IPS-11a (cell line): ENCODE results near the gene FTO.

ENCODE experiments used
- H3K4me3 ChIP-seq: one replicate; pipeline ENCODE4 v1.5.1; 2013; ENCODE audit warnings: low read depth, low read length, control low read depth

Gene FTO

DNA sequence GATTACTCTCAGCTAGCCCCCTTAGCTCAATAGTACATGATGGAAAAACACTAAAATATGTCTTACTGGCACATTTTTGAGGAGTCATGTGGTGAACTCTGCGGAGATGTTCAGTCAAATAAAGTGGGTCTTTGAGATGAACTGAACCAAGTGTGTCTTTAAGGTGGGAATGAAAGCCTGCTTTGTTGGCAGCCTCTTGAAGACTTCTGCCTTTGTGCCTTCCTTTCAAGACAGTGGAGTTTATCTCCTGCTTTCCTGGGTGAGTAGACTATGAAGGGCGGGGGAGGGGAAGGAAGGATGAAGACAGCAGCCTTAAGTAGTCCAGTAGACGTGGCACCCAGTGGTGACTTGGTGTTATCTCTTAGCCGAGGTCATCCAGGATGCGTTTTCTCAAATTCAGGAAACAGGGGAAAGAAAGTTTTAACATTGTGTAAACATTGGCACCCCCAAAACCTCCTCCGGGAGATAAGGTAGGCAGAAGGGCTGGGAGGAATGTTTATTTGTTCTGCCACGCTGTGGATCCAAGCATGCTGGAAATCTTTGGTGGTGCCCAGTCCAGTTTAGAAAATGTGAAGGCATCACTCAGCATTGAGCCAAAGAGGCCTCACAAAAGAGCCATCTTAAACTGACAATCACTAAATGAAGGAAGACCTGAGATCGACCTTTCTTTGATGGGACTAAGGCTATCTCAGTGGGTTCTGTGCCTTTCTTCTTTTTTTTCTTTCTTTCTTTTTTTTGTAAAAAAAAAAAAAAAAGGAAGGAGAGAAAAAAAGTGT is 220.6 kb downstream of the FTO start:
- no peak overlapping the region for H3K4me3 ChIP-seq

DNA sequence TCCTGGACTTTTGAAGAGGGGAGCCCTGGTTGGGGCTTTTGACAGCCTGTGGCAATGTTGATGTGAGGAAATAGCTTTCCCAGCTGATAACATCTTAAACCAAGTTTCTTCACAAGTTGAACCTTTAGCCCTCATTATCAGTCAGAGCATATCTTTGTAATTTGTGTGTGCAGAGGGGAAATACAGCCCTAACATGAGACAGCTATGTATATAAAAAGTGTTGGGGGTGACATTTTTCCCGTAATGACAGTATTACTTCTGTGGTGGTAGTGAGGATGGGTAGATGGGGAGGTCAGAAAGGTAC is 221.1 kb downstream of the FTO start:
- H3K4me3 ChIP-seq, result no peak overlapping the region

GRCh38 chr16:53925526-53925925 is 221.6 kb downstream of the FTO start:
- no peak overlapping the region for H3K4me3 ChIP-seq

DNA sequence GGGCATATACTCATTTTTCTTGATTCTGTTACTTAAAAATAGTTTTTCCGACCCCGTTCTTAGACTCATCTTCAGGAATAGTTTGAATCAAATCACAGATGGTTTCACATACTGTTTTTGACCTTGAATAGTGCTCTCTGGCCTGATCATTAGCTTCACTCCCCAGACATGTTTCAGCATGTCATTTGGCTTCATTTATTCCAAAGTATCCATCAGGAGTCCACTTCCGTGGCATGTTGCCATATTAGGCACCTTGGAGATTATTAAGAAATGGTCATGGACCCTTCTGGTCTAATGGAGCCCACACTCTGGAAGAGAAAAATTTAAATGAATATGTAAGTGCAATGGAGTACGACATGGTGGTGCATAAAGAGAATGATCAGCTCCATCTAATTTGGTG is 222.3 kb downstream of the FTO start:
- H3K4me3 ChIP-seq, result no peak overlapping the region

DNA sequence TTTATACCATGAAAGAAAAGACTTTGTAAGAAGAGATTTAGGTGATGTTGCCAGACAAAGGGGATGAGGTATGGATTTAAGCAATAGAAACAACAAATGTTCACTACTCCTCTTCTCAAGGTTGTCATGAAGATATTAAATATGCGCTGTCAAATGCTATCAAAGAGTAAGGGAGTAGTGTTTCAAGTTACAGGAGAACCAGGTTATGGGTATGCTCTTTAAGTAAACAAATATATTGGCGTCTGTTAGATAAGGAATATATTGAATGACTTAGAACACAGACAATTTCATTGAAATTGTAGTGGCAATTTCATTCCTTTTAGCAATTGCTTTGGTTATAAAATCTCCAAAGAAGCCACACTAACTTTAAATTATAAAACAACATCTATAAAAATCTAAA is 229.0 kb downstream of the FTO start:
- no peak overlapping the region for H3K4me3 ChIP-seq

DNA sequence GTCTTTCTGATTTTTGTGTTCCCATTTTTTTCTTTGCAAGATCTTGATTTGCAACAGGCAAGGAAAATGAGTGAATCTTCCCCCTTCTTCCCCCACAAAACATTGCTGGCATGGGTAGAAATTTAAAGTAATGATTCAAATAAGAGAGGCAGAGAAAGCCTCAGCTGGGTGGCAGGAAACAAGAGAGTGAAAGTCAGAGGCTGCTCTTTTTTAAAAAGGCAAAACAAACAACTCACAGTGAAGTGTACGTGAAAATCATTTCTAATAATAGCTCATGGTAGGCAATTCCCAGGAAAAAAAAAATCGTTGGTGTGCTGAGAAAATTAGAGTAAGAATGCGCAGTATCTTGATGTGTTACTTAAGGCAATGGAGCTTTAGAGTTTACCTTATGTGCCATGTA is 229.5 kb downstream of the FTO start:
- H3K4me3 ChIP-seq, result no peak overlapping the region

DNA sequence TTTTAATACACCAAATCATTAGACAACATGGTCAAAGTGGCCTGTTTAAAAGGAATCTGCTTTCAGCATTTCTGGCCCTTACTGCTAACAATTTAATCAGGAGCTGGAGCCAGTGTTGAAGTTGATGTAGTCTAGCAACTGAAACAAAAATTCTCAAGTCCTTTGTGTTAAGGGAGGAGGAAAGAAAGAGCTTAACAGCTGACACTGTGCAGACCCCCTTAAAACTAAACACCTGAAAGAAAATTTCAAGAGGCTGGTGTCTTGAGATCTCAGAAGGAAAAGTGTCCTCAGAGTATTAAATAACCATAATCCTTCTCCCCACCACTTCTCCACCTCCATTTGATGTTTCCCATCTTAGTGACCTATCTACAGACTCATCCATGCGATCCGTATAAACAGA is 232.1 kb downstream of the FTO start:
- no peak overlapping the region for H3K4me3 ChIP-seq

DNA sequence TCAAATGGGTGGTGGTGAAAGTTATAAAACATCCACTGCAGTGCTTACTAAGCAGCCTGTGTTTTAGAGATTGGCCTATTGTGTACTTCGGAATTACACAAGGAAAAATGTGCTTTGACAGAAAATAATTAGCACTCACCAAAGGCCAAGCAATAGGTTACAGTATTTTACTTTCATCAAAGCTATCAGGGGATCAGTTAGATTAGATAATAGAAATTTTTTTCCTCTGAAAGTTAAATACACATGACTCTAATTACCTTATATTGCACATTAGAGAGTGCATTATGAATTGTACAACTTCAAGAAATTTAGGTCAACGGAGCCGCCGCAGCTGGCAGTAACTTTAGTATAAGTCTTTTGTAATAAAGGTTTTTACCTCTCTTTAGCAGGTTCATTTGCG is 232.6 kb downstream of the FTO start:
- H3K4me3 ChIP-seq, result no peak overlapping the region

GRCh38 chr16:53937161-53937880 is 233.4 kb downstream of the FTO start:
- no peak overlapping the region for H3K4me3 ChIP-seq

DNA sequence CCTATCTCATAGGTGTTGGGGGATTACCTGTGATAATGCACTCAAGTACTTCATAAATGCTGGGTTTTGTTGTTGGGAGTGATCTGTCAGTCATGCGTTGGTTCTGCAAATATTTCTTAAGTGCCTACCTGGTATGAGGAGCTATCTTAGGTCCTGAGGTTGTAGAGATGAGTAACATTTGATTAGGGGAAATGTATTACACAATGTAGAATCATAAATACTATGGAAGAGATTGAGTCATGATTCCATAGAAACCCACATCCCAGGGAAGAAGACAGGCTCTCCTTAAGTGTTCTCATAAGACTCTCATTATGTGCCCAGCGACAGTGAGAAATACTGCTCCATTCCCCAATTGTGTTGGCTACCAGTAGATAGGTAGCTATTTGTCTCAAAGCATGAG is 240.1 kb downstream of the FTO start:
- no peak overlapping the region for H3K4me3 ChIP-seq

- H3K4me3 ChIP-seq, result no peak overlapping the region
Measured at GRCh38 chr16:53945996-53946395, 242.0 kb downstream of the FTO start.

DNA sequence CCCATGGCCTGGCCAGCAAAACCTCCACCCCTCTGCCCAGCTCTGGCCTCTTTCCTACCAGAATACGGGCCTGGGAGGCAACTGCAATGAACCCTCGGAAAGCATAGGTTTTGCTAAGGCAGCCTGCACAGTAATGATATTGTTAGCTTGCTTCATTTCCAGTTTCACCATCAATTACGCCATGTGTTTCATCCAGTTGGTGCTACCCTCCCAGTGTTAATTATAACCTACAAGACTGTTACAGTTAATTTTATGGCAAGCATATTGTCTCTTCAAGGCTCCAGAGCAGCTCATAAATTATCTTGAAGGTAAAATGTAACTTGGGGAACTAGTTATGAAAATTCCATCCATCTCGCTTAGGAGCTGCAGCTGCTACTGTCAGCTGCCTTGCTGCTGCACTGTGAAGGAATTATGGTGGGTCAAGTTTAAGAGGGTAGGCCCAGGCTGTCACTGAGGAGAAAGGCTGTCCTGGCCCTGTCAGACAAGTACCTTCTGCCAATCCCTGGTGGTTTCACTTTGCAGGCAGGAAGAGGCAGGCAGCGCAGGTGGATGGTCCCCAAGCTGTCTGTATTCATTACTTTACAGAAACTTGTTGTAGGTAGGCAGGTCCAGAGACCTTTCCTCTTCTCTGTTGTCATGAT is 242.9 kb downstream of the FTO start:
- no peak overlapping the region for H3K4me3 ChIP-seq

DNA sequence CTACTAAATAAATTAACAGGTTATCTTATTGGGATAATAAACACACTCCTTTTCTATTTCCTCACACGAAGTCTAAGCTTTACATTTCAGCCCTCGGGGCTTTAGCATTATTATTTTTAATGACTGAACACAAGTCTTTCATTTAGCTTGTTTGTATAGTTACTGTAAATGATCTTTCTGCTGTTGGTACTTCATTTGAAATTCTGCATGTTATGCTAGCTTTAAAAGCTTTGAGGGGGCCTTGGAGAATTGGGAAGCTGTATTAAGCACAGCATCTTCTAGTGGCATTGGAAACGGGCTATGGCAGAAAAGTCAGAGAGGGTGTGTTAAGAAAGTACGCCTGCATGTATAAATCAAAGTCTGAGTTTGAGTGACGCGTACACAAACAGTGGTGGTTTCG is 243.7 kb downstream of the FTO start:
- H3K4me3 ChIP-seq, result no peak overlapping the region

GRCh38 chr16:53948326-53948725 is 244.4 kb downstream of the FTO start:
- H3K4me3 ChIP-seq, result no peak overlapping the region

DNA sequence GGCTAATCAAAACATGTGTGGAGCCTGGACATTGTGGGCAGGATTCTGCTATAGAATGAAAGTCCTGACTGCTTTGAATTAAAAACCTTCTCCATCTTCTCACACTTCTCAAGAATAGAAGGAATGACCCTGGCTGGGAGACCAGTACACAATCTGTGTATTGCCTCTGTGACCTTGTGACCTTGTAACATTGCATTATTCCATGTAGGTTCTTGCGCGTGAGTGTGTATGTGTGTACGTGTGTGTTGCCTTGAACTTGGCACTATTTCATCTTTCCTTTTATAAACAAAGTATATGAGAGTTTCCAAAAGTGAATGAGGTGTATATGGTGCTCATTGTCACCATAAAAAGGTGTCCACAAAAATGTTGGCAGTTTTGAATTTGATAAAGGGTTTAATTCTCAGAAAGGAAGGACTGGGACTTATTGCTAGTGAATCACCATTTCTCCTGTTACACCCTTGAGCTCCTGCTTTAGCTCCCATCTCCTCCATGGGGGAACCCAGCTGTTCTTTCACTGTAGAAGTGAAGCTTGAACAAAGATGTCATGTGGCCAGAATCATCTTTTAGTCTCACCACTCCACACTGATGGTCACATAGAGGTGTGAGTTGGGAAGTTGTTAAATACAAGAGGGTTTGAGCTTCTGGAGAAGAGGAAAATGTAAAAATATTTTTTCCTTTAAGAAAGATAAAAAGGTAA is 244.9 kb downstream of the FTO start:
- no peak overlapping the region for H3K4me3 ChIP-seq

DNA sequence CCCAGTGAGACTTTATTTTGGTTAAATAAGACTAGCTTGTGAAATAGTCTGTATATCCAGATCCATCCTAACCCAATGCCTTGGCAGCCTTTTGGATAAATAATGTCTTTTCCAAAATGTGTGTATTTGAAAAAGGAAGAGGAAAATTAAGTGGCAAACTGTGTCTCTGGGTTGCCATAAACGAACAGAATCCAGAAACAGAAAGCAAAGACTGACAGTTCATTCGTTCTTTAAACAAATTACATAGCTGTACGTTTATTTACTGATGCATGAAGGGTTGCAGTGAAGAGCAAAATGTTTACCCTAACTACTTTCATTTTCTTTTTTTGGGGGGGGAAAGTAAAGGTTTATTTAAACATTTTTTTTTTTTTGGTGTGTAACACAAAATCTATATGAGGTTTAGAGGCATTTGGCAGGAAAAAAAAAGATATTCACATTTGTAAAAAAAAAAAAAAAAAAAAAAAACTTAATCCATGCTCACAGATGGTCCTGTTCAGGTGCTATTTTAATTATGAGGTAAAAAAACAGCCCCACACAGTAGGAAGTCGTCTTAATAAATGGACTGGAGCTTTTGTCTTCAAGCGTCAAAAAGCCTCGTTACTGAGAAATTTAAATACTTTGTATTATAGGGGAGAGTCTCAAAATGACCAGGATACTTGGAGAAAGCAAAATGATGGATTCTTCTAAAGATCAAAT is 245.9 kb downstream of the FTO start:
- H3K4me3 ChIP-seq, result no peak overlapping the region

GRCh38 chr16:53950677-53951076 is 246.7 kb downstream of the FTO start:
- no peak overlapping the region for H3K4me3 ChIP-seq

DNA sequence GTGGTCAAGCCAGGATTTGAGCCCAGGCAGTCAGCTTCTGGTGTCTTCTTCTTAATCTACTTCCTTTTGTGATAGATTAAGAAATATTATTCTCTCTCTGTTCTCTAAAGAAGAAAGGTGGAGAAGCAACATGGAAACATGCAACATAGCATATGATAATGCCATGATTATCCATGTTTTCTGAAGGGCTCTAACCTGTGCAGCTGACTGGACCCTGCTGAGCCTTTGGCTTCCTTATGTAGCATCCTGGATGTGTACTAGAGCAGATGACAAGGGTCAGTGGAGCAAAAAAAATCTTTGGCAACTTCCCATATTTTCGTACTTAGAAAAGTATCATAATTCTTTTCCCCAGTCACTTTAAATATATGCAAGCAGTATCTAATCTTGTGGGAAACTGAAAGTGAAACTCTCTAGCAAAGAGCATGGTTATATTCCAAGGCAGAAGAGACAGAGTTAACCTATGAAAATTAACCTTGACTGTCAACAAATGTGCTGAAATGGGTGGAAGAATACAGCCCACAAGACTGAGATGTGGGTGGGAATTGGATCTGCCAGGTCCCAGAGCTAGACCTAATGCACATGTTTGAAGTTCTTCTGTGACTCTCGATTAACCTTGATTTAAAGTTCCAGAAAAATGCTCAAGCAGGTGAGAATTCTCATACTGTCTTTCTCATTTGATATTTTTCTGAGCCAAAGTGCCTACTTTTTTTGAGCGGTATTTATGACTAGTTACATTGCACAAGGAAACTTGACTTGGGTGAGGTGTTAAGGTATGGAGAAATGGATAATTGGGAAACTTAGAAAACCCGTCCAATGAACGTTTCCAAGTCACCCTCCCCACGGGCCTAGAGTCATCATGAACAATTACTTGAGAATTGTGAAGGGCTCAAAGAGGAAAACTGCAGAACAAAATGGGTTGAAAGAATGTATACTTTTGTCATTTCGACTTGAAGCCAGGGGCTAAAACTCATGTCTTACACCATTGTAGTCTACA is 248.6 kb downstream of the FTO start:
- no peak overlapping the region for H3K4me3 ChIP-seq

DNA sequence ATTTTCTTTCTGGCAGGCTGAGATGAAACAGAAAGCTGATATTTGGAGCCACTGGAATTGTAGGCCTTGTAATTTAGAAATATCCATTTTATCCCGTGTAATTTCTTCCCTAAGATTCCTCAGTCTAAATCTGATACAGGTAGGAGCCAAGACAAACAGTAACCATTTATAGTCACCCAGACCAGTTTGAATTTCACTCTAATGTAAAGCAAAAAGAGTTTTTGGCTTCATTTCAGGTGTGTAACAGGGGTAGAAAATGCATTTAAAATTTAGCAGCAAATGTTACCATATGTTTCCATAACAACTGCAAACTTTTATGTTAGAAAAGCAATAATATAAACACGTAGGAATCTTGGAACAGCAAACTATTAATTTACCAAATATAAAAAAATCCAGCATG is 249.4 kb downstream of the FTO start:
- no peak overlapping the region for H3K4me3 ChIP-seq
